Tibial nerve (tissue), 3 donors: ENCODE measurements around the gene FOXL1.

Experiments
- CTCF ChIP-seq, 5 experiments: fragments of 200-600 bp in 3 of 5; fragments of 450-650 bp in 2 of 5; sonication (generic) in 3 of 5; IDR thresholded peaks; one replicate each; pipeline ENCODE4 v1.5.1; 2016 to 2019; ENCODE audit warnings: antibody characterized with exemption in 5 of 5, mild to moderate bottlenecking in 3 of 5, moderate library complexity in 2 of 5
- POLR2A ChIP-seq, 2 donors: fragments of 450-650 bp; IDR thresholded peaks; one replicate each; pipeline ENCODE4 v1.6.1; 2017; ENCODE audit warnings: antibody characterized with exemption in 2 of 2, mild to moderate bottlenecking in 2 of 2, moderate library complexity in 2 of 2

GRCh38 chr16:86533076-86533475, 45.3 kb upstream of the FOXL1 start:
- TF ChIP-seq POLR2A (IDR thresholded peaks at IDR 0.05) (no peak), CTCF (IDR thresholded peaks at IDR 0.05) (no peak)
